Tibial nerve (tissue), 4 donors: ENCODE data around the gene BCAR3. TPM values are rescaled to one million over a fixed set of nuclear protein-coding genes. Genes with fewer than 3 reads are reported as not detected.

ENCODE experiments used
- DNase-seq, 2 donors: peaks; one replicate each; pipeline ENCODE4 v3.0.0-alpha.2; 2019; ENCODE audit warnings: low spot score in 2 of 2
- H3K27ac ChIP-seq, 4 donors: fragments of 200-600 bp; sonication (generic) in 3 of 4; one replicate each; pipeline ENCODE4 v1.5.1; 2017 to 2019; ENCODE audit warnings: mild to moderate bottlenecking in 1 of 4
- H3K27me3 ChIP-seq, 2 donors: fragments of 200-600 bp; sonication (generic) in 1 of 2; one replicate each; pipeline versions ENCODE4 v1.5.1 to v1.6.0; 2017 to 2019
- H3K36me3 ChIP-seq, 3 donors: fragments of 200-600 bp; sonication (generic); one replicate each; pipeline ENCODE4 v1.5.1; 2018 to 2019
- H3K4me1 ChIP-seq, 4 donors: fragments of 200-600 bp; sonication (generic) in 3 of 4; one replicate each; pipeline ENCODE4 v1.5.1; 2017 to 2019
- H3K4me3 ChIP-seq, 4 donors: fragments of 200-600 bp; sonication (generic) in 3 of 4; one replicate each; pipeline ENCODE4 v1.5.1; 2017 to 2019; ENCODE audit warnings: mild to moderate bottlenecking in 1 of 4, moderate library complexity in 1 of 4
- H3K9me3 ChIP-seq, 4 donors: fragments of 200-600 bp; sonication (generic) in 3 of 4; one replicate each; pipeline ENCODE4 v1.5.1; 2017 to 2019
- EP300 ChIP-seq, 2 donors: sonication (generic); formaldehyde crosslinking; IDR thresholded peaks; one replicate each; pipeline ENCODE4 v1.6.1; 2017; ENCODE audit warnings: antibody characterized with exemption in 2 of 2, mild to moderate bottlenecking in 1 of 2
- POLR2A ChIP-seq, 2 donors: fragments of 450-650 bp; IDR thresholded peaks; one replicate each; pipeline ENCODE4 v1.6.1; 2017; ENCODE audit warnings: antibody characterized with exemption in 2 of 2, mild to moderate bottlenecking in 2 of 2, moderate library complexity in 2 of 2
- WGBS, 2 donors: methylation state at CpG; one replicate each; pipeline ENCODE4 v1.1.5; 2018; 5-methylcytosine and 5-hydroxymethylcytosine counted together
- total RNA-seq, 4 donors: library from RNA; depleted of rRNA; stranded (reverse); fragments of >200 nt; gene quantifications; one replicate each; pipeline ENCODE4 v1.1.0, GENCODE V29; 2016
- TF ChIP-seq, protein P1 (sequence below), 5 experiments: fragments of 200-600 bp in 3 of 5; fragments of 450-650 bp in 2 of 5; sonication (generic) in 3 of 5; IDR thresholded peaks; one replicate each; pipeline ENCODE4 v1.5.1; 2016 to 2019; ENCODE audit warnings: antibody characterized with exemption in 5 of 5, mild to moderate bottlenecking in 3 of 5, moderate library complexity in 2 of 5

The BCAR3 gene
- total RNA-seq, 4 donors from 2014 or later, result 26.2 to 41.8 (median 36.5) TPM

GRCh38 chr1:93617670-93618499, 63.8 kb downstream of the BCAR3 start:
- Histone ChIP-seq H3K36me3 (no peaks in the 10 kb centered on the region), H3K27ac (peak overlapping the region in 3 of 4 donors; percentile 70 to 85 (median 74)), H3K4me3 (no peak overlapping the region), H3K9me3 (no peaks in the 10 kb centered on the region), H3K27me3 (no peaks in the 10 kb centered on the region), H3K4me1 (peaks cover 0 to 70% (median 48%) of the 10 kb centered on the region in 4 donors)
- DNase-seq, result no peak
- no peak for TF ChIP-seq EP300 (IDR thresholded peaks at IDR 0.05)
- TF ChIP-seq, protein P1, sequence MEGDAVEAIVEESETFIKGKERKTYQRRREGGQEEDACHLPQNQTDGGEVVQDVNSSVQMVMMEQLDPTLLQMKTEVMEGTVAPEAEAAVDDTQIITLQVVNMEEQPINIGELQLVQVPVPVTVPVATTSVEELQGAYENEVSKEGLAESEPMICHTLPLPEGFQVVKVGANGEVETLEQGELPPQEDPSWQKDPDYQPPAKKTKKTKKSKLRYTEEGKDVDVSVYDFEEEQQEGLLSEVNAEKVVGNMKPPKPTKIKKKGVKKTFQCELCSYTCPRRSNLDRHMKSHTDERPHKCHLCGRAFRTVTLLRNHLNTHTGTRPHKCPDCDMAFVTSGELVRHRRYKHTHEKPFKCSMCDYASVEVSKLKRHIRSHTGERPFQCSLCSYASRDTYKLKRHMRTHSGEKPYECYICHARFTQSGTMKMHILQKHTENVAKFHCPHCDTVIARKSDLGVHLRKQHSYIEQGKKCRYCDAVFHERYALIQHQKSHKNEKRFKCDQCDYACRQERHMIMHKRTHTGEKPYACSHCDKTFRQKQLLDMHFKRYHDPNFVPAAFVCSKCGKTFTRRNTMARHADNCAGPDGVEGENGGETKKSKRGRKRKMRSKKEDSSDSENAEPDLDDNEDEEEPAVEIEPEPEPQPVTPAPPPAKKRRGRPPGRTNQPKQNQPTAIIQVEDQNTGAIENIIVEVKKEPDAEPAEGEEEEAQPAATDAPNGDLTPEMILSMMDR (IDR thresholded peaks at IDR 0.05), result no peak
- no peak for TF ChIP-seq POLR2A (IDR thresholded peaks at IDR 0.05)
- WGBS, 2 donors, result 68 to 72% methylated on average over 10 of the region's 10 CpGs

DNA sequence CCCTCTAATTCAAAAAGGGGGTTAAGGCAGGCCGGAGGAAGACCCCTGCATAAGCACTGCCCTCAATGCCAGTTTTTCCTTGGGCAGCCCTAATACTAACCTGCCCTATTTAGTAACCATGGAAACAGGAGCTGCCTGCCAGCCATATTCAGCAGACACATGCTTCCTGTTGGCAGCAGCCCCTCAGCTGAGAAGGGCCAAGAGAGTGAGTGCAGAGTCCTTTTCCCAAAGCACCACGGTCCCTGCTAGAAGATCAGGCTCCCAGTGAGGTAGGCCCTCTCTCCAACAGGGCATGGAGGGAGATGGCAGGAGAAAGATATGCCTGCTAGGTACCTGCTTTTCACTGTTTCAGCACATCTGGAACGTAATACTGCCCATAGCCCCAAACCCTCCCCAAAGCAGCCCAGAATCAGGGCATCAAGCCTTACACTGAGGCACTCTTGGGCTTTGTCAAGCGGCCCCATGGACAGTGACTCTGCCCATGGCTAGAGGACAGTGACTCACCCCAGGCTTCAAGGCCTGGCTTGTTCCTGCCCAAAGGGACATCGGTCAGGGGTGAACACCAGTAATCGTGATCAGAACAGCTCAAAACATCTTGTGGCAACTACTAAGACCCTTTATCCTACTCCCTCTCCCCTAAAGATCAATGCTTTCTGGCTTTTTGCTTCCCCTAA, 64.5 kb downstream of the BCAR3 start:
- Histone ChIP-seq H3K4me3 (no peak overlapping the region), H3K27ac (peak overlapping the region in 3 of 4 donors; percentile 70 to 85 (median 74)), H3K36me3 (no peaks in the 10 kb centered on the region), H3K27me3 (no peaks in the 10 kb centered on the region), H3K4me1 (peaks cover 0 to 78% (median 48%) of the 10 kb centered on the region in 4 donors), H3K9me3 (no peaks in the 10 kb centered on the region)
- WGBS, 2 donors, result 62 to 68% methylated on average over 6 of the region's 6 CpGs
- DNase-seq, result no peak
- TF ChIP-seq EP300 (IDR thresholded peaks at IDR 0.05) (no peak), POLR2A (IDR thresholded peaks at IDR 0.05) (no peak)
- TF ChIP-seq, protein P1 (IDR thresholded peaks at IDR 0.05), result no peak

DNA sequence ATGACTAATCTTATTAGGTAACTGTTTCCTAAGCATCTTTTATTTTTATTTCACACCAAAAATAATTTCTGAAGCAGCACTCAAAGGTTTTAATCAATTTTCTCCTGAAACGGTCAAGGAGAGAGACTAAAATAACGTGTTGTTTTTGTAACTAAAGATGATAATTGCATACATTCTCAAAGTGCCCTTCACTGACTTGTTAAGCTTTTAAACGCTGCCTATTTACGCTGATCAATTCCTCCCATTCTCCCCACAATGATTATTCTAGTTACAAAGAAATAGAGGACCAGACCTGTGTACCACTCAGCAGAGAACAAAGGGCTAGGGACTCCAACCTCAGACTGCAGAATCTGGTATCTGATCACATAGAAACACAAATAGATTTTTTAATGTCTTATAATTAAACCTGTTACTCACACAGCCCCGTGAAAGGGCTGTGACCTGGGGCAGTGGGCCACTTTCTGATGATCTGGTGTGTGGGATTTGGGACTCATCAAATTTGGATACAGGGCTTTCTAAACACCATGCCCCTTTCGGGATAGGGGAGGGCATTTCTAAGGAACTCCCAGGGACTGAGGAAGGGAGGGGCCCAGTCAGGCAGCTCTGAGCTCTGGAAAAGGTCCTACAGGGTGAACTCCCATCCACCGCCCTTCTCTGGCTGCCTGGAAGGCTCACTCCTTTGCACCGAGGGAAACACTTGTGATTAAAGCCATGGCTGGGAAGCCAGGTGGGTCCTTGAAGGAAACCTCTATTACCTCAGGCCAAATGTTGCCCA, 65.2 kb downstream of the BCAR3 start:
- TF ChIP-seq POLR2A (IDR thresholded peaks at IDR 0.05), result no peak
- TF ChIP-seq EP300 (IDR thresholded peaks at IDR 0.05), result no peak
- TF ChIP-seq, protein P1 (IDR thresholded peaks at IDR 0.05), result no peak
- no peaks in the 10 kb centered on the region for H3K9me3 ChIP-seq
- no peak overlapping the region for H3K4me3 ChIP-seq
- 54 to 58% methylated on average over 8 of the region's 8 CpGs for WGBS, 2 donors
- peaks cover 0 to 84% (median 48%) of the 10 kb centered on the region in 4 donors for H3K4me1 ChIP-seq
- no peaks in the 10 kb centered on the region for H3K27me3 ChIP-seq
- no peak for DNase-seq
- no peaks in the 10 kb centered on the region for H3K36me3 ChIP-seq
- peak overlapping the region; percentile 28 to 85 (median 72) for H3K27ac ChIP-seq

DNA sequence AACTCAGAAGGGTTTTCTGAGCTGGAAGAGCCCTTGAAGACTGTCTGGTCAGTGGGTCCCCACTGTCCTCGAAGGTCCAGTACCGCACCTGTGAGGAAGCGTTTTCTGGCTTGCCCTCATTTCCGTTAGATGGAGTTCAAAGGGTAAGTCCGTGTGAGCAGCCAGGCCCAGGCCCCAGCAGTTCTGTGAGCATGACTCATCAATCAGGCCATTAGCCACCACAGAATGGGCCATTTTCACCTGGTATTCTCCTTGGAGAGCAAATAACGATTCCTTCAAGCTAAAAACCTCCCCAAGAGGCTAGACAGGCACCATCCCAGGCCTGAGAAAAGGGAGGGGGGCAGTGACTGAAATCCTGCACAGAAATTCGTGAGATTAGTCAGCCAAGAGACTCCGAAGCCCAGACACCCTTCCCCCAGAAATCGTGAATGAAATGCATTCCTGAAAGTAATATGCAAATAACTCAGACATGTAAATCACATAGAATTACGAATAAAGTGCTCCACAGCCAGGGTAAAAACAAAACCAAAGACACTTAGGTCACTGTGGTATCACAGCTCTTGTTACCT, 66.0 kb downstream of the BCAR3 start:
- no peak for DNase-seq
- Histone ChIP-seq H3K9me3 (no peaks in the 10 kb centered on the region), H3K27ac (peak overlapping the region in 3 of 4 donors; percentile 46 to 85 (median 70)), H3K27me3 (no peaks in the 10 kb centered on the region), H3K4me3 (no peak overlapping the region), H3K36me3 (no peaks in the 10 kb centered on the region), H3K4me1 (peaks cover 0 to 89% (median 48%) of the 10 kb centered on the region in 4 donors)
- no peak for TF ChIP-seq POLR2A (IDR thresholded peaks at IDR 0.05)
- TF ChIP-seq, protein P1 (IDR thresholded peaks at IDR 0.05), result no peak
- no peak for TF ChIP-seq EP300 (IDR thresholded peaks at IDR 0.05)
- 57 to 69% methylated on average over 10 of the region's 10 CpGs for WGBS, 2 donors
